Measurements from ENCODE around the gene TTC7B. TPM values are rescaled to one million over a fixed set of nuclear protein-coding genes. Genes with fewer than 3 reads are reported as not detected.

The TTC7B gene
- total and polyA plus RNA-seq, 2 of the 13 experiments (the other 11 are each of a cell fraction or from before 2014, with no cell fraction given) = 1.3 to 3.2 TPM

GRCh38 chr14:90547968-90548367 lies 268.3 kb downstream of the TTC7B start:
- TF ChIP-seq EP300 (IDR thresholded peaks at IDR 0.05; ENCODE audit: low read depth in 2 of 2, low read length in 2 of 2) (no peak), EP300 (CRISPR knock-in tag; IDR thresholded peaks at IDR 0.05; ENCODE audit: borderline replicate concordance) (no peak), ZNF367 (CRISPR knock-in tag; IDR thresholded peaks at IDR 0.05; ENCODE audit: borderline replicate concordance) (no peak), POGZ (CRISPR knock-in tag; IDR thresholded peaks at IDR 0.05) (no peak), RFX1 (IDR thresholded peaks at IDR 0.05) (no peak)
- TF ChIP-seq, protein P1, sequence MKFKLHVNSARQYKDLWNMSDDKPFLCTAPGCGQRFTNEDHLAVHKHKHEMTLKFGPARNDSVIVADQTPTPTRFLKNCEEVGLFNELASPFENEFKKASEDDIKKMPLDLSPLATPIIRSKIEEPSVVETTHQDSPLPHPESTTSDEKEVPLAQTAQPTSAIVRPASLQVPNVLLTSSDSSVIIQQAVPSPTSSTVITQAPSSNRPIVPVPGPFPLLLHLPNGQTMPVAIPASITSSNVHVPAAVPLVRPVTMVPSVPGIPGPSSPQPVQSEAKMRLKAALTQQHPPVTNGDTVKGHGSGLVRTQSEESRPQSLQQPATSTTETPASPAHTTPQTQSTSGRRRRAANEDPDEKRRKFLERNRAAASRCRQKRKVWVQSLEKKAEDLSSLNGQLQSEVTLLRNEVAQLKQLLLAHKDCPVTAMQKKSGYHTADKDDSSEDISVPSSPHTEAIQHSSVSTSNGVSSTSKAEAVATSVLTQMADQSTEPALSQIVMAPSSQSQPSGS (CRISPR knock-in tag; IDR thresholded peaks at IDR 0.05) = no peak
- TF ChIP-seq, protein P2, sequence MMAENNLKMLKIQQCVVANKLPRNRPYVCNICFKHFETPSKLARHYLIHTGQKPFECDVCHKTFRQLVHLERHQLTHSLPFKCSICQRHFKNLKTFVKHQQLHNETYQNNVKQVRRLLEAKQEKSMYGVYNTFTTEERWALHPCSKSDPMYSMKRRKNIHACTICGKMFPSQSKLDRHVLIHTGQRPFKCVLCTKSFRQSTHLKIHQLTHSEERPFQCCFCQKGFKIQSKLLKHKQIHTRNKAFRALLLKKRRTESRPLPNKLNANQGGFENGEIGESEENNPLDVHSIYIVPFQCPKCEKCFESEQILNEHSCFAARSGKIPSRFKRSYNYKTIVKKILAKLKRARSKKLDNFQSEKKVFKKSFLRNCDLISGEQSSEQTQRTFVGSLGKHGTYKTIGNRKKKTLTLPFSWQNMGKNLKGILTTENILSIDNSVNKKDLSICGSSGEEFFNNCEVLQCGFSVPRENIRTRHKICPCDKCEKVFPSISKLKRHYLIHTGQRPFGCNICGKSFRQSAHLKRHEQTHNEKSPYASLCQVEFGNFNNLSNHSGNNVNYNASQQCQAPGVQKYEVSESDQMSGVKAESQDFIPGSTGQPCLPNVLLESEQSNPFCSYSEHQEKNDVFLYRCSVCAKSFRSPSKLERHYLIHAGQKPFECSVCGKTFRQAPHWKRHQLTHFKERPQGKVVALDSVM (CRISPR knock-in tag; IDR thresholded peaks at IDR 0.05) = no peak
- Histone ChIP-seq H3K27me3 (ENCODE audit: control insufficient read depth in 1 of 2, insufficient read depth in 2 of 2, low read length in 2 of 2) (peaks cover 0 to 3% of the 10 kb centered on the region in 2 experiments; a peak in 2 of 5 replicates), H2AFZ (ENCODE audit: low read length) (no peak overlapping the region), H3K4me3 (replicated peaks in 1 of 3; ENCODE audit: insufficient read depth in 1 of 3, low read depth in 2 of 3, low read length in 3 of 3) (no peak overlapping the region), H4K20me1 (ENCODE audit: insufficient read depth, low read length) (no peaks in the 10 kb centered on the region), H3K9me3 (ENCODE audit: low read length) (no peaks in the 10 kb centered on the region), H3K4me1 (ENCODE audit: insufficient read depth, low read length) (no peaks in the 10 kb centered on the region), H3K4me2 (ENCODE audit: low read depth, low read length) (no peak overlapping the region), H3K27ac (ENCODE audit: extremely low read length, insufficient read depth, low read length) (no peak overlapping the region), H3K9ac (ENCODE audit: insufficient read depth, low read depth, low read length) (no peak overlapping the region), H3K36me3 (replicated peaks in 1 of 2; ENCODE audit: control insufficient read depth in 1 of 2, insufficient read depth in 2 of 2, low read length in 2 of 2) (no peaks in the 10 kb centered on the region), H3K79me2 (ENCODE audit: insufficient read depth, low read length) (no peaks in the 10 kb centered on the region)
- FAIRE-seq (no peak), DNase-seq (ENCODE audit: low spot score) (no peak), ATAC-seq (no peak)
- CTCF ChIA-PET (ENCODE audit: low intra/inter-chr PET ratio, low total read pairs) = no interaction called here
- POLR2A ChIA-PET = no interaction called here
- 92% methylated on average over 2 of the region's 3 CpGs for WGBS (ENCODE audit: low lambda C conversion rate)
- intact Hi-C loops (cut with micrococcal nuclease; ENCODE audit: unreplicated experiment) (no loop called here), in situ Hi-C loops (cut with HindIII; ENCODE audit: extremely low pct_ligation_motif_present, low pct_unique_long_range_greater_than_20kb) (no loop called here)
- no TSS peak for BruUV-seq (replicated peaks)
